GM08714 (cell line): ENCODE measurements around the gene CCDC127.
"Not testable (repeated sequence)": the region's sequence is repeated elsewhere in the genome, so short reads cannot be mapped to it uniquely, and the experiment has no call there.

Source experiments
- H3K4me3 ChIP-seq: fragments of 200-500 bp; sonication (Bioruptor generic); 2 replicates; pipeline ENCODE4 v1.5.1; 2014; ENCODE audit warnings: mild to moderate bottlenecking, low read length, inconsistent platforms
- ZNF274 ChIP-seq: IDR thresholded peaks from 2 replicates; pipeline ENCODE4 v1.6.1; 2012; ENCODE audit warnings: mild to moderate bottlenecking, low read depth, low read length

CCDC127 gene

DNA sequence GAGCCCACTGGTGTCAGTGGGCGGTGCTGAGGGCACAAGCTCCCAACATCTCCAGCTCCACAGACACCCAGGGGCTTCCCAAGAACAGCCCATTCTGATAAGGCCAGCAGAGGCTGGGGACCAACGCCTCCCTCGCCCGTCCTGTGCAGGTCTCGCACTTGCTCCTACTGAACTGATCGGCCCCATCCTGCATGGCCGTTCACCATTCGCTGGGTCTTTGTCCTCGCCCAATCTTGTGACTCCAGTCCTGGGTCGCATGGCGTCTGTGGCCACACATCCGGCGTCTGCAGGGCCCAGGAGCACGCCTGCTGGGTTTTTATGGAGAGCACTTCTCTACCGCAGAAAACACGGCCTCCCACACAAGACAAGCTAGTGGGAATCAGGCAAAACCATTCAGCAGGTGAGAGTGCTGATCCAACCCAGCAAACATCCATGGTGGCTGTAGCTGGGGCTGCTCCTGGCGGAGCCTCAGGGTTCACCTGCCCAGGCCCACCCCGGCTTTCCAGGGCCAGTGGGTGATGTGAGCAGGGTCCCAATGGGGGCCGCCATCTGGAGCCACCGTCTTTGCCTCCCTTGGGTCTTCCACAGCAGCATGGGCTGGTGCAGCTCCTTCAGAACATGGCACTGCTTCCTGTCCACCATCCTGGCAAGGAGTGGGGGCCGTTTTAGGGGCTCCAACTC lies 19.3 kb downstream of the CCDC127 start:
- no peak overlapping the region for H3K4me3 ChIP-seq
- no peak for TF ChIP-seq ZNF274

DNA sequence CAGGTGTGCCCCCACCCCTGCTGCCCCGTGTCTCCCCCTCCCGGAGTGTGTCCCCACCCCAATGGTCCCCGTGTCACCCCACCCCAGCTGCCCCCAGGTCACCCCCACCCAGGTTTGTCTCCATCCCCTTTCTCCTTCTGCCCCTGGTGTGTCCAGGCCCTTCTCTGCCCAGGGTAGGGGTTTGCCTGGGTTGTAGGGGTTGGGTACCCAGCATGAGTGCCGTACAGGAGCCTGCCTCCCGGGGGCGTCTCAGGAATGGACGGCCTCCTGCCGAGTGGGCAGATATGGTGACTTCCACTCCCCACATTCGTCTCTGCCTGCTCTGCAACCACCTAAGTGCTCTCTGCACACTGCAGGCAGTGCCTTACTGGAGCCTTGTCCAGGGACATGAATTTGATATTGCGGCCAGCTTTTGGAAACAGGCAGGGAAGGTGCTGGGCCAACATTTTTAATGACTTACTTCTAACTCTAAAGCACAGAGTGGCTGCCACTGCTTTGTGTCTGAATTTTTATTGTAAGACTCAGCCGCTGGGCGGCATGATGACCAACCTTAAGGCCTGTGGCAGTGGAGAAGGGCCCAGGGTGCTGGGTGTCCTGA lies 20.0 kb downstream of the CCDC127 start:
- H3K4me3 ChIP-seq = no peak overlapping the region
- TF ChIP-seq ZNF274 = no peak

DNA sequence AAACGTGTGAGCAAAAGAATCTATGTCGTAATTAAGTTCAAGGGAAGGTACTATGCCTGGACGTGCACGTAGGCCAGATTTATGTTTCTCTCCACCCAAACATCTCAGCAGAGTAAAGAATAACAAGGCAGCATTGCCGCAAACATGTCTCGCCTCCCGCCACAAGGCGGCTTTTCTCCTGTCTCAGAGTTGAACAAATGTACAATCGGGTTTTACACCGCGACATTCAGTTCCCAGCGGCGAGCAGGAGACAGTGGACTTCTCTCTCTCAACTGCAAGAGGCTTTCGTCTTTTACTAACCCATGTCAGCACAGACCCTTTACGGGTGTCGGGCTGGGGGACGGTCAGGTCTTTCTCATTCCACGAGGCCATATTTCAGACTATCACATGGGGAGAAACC lies 20.9 kb downstream of the CCDC127 start:
- not testable (repeated sequence) for H3K4me3 ChIP-seq

DNA sequence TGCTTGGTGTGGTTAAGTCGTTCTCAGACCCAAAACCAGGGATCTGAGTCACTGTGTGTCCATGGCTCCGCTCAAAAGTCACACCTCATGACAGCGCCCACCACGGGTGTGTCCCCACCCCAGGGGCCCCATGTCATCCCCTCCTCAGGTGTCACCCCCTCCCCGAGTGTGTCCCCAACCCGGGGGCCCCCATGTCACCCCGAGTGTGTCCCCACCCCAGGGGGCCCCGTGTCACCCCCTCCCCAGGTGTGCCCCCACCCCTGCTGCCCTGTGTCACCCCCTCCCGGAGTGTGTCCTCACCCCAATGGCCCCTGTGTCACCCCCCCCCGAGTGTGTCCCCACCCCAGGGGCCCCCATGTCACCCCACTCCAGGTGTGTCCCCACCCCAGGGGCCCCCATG lies 21.6 kb downstream of the CCDC127 start:
- TF ChIP-seq ZNF274 = no peak
- no peak overlapping the region for H3K4me3 ChIP-seq

DNA sequence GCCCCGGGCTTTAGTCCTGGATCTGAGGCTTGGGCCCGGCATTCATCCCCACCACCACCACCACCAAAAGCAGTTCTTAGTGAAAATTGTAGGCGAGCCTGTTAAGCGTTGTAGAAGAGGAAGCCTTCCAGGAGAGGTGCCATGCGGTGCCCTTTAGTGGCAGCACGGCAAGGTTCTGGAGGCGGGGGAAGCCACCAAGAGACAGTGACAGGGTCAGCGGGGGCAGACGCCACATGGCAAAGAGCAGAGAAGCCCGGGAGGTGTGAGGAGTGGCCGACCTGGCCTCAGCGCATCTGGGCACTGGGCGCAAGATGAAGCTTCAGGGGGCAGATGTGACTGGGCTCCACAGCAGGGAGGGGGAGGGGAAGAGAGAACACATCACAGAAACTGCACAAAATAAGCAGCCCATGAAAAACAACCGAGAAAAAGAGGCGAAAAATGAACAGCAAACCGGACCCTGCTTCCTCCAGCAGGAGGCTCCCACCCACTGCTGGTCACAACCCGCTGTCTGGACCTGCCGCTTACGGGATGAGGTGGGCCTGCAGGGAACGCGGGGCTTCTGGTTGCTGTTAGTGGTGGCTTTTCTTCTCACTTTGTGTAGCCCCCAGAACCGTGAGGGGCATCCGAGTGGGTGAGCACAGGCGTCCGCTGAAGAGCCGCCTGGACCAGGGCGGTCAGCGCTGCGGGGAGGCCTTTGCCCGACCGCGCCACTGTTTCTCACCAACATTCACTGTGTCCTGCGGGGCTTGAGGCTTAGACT lies 22.4 kb downstream of the CCDC127 start:
- TF ChIP-seq ZNF274 = no peak
- H3K4me3 ChIP-seq = no peak overlapping the region

DNA sequence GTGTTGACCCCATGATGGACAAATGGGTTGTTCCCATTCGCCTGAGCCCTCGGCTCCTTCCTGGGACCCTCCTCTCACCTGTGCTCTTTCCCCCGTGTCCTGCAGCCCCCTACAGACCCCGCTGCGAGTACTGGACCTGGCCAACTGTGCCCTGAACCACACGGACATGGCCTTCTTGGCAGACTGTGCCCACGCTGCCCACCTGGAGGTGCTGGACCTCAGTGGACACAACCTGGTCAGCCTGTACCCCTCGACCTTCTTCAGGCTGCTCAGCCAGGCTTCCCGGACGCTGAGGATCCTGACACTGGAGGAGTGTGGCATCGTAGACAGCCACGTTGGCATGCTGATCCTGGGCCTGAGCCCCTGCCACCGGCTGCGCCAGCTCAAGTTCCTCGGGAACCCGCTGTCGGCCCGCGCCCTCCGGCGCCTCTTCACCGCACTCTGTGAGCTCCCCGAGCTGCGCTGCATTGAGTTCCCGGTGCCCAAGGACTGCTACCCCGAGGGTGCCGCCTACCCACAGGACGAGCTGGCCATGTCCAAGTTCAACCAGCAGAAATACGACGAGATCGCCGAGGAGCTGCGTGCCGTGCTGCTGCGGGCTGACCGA lies 23.2 kb downstream of the CCDC127 start:
- no peak overlapping the region for H3K4me3 ChIP-seq
- no peak for TF ChIP-seq ZNF274

DNA sequence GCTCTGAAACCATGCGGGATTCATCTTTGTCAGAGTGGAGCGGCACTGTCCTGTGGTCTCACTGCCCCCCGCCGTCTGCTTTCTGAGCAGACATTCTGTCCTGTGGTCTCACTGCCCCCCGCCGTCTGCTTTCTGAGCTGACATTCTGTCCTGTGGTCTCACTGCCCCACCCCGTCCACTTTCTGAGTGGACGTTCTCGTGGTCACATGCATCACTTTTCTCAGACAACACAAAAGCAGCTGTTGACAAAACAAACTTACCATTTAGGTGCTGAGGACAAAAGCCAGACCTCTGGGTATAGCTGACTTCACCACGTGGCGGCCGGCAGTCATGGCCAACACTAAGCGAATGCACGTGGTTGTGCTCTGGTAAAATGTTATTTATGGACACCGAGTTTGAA lies 23.9 kb downstream of the CCDC127 start:
- TF ChIP-seq ZNF274 = no peak

DNA sequence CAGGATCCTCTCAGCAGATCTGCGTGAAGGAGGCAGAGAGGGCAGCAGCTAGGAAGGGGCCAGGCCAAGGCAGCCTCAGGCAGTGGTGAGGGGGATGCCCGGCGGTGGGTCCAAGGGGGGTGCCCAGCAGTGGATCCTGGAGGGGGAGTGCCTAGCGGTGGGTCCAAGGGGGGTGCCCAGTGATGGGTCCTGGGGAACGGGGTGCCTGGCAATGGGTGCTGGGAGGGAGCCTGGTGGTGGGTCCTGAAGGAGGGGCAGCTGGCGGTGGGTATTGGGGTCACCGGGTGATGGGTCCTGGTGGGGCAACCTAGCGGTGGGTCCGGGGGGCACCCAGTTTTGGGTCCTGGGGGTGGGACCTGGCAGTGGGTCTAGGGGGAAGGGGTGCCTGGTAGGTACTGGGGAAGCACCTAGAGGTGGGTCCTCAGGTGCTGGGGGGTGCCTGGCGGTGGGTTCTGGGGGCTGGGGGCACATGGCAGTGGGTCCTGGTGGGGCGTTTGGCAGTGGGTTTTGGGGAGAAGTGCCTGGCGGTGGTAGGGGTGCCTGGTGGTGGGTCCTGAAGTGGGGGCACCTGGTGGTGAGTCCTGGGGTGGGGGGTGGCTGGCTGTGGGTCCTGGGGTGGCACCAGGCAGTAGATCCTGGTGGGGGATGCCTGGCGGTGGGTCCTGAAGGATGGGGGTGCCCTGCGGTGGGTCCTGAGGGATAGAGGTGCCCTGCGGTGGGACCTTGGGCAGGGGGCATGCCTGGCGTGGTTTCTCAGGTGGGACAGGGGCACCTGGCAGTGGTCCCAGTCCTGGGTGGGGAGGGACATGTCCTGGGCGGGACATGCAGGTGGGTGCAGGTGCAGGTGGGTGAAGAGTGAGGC lies 24.8 kb downstream of the CCDC127 start:
- no peak for TF ChIP-seq ZNF274
- no peak overlapping the region for H3K4me3 ChIP-seq

More for the DNA sequence above, 23.9 kb downstream of the CCDC127 start:
- no peak overlapping the region for H3K4me3 ChIP-seq

DNA sequence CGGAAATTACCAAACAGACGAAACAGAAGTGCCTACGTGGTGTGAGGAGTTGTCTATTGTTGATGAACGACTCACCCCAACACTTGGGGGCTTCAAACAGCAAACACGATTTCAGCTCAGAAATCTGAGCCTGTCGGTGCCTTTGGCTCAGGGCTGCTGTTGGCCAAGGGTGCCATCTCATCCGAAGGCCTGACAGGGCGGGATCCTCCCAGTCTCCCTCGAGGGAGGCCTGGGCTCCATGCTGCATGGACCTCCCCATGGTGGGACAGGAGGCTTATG lies 25.3 kb downstream of the CCDC127 start:
- H3K4me3 ChIP-seq = no peak overlapping the region
- no peak for TF ChIP-seq ZNF274

DNA sequence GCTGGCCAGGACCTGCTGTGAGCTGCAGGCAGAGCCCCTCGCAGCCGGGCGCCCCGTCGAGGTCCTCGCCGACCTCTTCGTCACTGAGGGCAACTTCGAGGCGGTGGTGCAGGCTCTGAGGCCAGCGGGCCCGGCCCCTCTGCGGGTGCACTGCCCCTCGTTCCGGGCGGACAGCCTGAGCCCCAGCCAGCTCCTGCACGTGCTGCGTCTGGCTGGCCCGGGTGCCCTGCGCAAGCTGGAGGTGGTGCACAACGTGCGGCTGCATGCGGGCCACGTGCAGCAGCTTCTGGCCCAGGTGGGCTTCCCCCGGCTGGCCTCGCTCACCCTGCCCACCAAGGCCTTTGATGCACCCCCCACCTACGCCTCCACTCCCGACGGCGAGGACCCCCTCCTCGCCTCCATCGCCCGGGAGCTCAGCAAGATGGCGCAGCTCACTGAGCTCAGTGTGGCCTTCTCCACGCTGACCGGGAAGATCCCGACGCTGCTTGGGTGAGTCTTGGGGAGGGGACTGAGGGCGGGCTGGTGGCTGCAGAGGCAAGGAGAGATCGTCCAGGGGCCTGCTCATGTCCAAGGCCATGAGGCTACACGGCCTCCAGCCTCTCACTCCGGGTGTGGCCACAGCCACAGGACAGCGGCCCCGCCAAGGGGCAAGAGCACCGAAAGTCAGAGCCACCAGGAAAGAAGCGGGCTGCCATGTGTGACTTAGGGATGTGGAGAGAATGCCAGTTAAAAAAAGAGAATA lies 25.8 kb downstream of the CCDC127 start:
- no peak for TF ChIP-seq ZNF274
- peak overlapping the region; percentile 35; the same call in 1 of the 2 replicates for H3K4me3 ChIP-seq

DNA sequence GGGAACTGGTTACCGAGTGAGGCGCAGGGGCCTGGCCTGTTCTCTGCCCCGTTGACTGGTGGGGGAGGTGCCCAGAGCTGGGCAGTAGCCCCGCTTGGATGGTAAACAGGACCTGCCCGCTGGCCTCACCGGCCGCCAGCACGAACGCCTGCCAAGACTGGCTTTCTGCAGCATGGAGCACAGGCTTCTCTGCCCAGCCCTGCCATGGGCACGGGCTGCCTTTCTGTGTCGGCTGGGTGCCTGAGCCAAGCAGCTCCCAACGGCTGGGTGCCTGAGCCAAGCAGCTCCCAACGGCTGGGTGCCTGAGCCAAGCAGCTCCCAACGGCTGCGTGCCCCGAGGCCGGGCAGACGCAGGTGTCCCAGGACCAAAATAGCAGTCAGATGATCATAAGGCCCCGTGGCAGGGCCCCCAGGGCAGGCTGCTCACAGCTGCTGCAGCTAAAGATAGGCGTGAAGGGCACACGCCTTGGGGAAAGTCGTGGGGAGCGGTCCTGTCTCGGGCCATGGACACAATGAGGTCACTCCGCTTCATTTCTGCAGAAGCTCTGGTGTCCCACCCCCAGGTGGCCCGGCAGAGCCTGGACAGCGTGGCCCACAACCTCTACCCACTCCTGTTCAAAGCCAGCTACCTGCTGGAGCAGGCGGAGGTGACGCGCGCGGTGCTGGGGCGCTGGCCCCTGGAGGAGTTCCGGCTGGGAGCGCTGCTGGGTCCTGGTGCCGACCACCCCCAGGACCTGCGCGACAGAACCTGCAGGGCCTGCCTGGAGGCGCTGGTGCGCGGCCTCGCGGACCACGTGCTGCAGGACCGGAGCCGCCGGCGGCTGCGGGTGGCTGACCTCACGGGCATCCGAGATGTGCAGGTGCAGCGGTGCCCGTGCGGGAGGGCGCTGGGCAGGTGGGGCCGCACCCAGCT lies 26.7 kb downstream of the CCDC127 start, which contains the start of gene LRRC14B:
Gene LRRC14B, plus strand, starts transcription at position 460 of the 913 bp plus-strand sequence. Its CDS starts 44 bp downstream, at position 504.
- TF ChIP-seq ZNF274 = no peak
- H3K4me3 ChIP-seq = peak within 1 kb of the TSS; percentile 35; the same call in 1 of the 2 replicates

DNA sequence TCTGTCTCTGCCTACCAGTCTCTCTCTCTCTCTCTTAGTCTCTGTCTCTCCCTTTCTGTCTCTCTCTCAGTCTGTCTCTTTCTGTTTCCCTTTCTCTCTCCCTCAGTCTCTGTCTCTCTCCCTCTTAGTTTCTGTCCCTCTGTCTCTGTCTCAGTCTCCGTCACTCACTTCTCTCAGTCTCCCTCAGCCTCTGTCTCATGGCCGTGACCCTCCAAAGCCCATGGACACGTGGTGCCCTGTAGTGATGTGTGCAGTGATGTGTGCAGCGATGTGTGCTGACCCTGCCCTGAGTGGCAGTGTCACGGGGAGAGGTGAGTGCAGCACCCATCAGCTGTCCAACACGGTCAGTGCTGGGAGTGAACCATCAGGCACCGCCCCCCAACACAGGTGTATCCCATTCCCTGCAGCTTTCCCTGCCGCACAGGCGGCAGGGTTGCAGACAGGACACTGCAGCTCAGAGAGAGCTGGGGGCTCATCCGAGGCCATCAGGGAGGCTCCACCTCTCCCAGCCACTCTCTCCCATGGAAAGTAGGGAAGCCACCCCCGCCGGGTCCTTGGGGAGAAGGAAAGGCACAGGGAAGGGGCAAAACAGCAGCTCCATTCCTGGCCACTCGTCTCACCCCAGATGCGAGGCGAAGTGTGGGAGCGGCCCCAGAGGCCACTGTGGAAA lies 27.5 kb downstream of the CCDC127 start:
- H3K4me3 ChIP-seq = no peak overlapping the region; the same call in 1 of the 2 replicates
- TF ChIP-seq ZNF274 = no peak
